ENCODE data around the gene TRAF3.

The TRAF3 gene

DNA sequence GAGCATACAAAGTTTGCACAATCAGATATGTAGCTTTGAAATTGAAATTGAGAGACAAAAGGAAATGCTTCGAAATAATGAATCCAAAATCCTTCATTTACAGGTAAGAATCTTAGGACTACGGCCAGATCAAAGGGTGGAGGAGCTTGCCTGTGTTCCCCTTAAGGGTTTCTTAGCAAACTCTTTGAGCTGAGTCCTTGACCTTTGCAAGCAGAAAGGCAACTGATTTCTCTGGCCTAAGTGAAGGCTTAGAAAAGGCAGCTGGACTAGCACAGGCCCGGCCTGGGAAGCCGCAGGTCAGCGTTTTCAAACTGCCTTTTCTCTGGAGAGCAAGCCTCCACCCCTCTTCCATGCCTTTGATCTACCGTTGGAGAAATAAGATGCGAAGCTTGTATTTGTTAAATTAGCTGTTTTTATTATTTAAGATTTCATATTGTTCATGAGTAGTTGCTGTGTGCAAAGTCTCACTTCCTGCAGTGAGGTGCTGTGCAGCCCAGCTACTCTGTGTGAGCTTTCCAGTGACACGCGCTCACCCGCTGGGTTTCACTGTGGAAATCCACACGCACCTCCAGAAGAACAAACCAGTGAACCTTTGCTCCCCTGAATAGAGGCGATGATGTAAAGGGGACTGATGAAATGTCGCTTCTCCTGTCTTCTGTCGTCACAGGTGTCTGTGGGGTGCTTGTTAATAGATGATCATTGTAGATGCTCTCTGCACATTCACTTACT, 120.2 kb downstream of the TRAF3 start:
- TF ChIP-seq, protein P1, sequence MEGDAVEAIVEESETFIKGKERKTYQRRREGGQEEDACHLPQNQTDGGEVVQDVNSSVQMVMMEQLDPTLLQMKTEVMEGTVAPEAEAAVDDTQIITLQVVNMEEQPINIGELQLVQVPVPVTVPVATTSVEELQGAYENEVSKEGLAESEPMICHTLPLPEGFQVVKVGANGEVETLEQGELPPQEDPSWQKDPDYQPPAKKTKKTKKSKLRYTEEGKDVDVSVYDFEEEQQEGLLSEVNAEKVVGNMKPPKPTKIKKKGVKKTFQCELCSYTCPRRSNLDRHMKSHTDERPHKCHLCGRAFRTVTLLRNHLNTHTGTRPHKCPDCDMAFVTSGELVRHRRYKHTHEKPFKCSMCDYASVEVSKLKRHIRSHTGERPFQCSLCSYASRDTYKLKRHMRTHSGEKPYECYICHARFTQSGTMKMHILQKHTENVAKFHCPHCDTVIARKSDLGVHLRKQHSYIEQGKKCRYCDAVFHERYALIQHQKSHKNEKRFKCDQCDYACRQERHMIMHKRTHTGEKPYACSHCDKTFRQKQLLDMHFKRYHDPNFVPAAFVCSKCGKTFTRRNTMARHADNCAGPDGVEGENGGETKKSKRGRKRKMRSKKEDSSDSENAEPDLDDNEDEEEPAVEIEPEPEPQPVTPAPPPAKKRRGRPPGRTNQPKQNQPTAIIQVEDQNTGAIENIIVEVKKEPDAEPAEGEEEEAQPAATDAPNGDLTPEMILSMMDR (conservative IDR thresholded peaks at IDR 0.05), result no peak
- no peak overlapping the region for H3K27ac ChIP-seq

DNA sequence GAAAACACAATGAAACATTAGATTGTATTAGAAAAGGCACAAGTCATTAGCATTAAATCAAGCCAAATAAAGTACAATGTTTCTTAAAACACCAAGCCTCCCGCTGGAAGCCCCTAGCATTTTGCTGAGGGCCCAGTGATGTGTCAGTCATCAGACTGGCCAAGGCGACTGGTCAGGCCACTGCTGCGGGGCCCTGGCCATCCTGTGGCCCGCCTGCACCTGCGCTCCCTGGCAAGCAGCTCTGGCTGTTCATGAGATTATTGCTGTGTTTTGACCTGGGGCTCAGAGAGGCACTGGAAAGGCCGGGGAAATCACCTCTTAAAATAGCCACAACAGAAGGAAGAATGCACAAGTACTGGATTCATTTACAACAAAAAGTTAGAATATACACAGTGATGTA, 121.0 kb downstream of the TRAF3 start:
- TF ChIP-seq, protein P1 (conservative IDR thresholded peaks at IDR 0.05), result no peak
- no peak overlapping the region for H3K27ac ChIP-seq

DNA sequence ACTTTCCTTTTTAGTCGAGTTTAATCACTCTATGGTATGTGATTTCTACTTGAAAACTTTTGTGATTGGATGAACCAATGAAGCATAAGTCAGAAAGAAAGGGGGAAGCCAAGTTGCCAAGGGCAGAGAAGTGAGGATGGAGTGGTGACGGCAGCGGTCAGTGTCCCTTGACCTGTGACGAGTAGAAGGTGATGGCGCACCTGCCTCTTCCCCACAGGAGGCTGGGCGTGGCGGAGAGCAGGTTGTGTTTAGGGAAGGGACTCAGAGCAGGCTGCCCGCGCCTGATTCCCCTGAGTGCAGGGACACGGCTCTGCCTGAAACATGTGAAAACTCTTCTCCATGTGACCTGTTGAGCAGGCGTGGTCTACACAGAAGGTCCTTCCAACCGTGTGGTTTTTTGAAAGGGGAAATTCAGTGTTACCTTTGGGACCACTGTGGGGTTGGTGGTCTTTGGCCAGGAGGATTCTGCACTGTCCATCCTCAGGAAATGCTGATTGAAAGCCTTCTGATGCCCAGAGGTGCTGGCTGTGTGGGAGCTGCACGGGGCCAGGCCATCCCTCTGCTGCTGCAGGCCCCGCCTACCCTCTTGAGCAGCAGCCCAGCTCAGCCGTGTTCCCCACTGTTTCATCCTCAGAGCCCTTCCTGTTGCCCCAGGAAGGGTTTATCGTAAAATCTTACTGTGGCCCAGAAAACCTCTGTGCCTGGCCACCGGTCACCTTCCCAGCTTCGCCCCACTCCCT, 121.7 kb downstream of the TRAF3 start:
- TF ChIP-seq, protein P1 (conservative IDR thresholded peaks at IDR 0.05), result no peak
- H3K27ac ChIP-seq, result no peak overlapping the region

DNA sequence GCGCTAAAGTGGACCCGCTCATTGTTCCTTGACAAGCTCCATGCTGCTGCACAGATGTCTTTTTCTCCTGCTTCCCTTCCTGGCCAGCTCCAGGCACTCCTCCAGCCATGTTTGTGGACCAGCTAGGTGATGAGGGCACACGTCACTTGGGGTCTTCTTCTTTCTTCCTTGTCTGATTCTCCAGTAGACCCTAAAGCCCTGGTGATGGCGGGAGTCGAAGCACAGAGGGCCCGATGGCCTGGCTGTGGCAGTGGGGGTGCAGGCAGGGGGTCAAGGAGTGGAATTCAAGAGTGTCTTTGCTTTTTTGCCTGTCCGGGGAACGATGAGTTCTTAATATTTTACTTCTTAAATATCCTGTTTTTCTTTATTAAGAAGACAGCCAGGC, 122.3 kb downstream of the TRAF3 start:
- no peak overlapping the region for H3K27ac ChIP-seq
- TF ChIP-seq, protein P1 (conservative IDR thresholded peaks at IDR 0.05), result no peak

DNA sequence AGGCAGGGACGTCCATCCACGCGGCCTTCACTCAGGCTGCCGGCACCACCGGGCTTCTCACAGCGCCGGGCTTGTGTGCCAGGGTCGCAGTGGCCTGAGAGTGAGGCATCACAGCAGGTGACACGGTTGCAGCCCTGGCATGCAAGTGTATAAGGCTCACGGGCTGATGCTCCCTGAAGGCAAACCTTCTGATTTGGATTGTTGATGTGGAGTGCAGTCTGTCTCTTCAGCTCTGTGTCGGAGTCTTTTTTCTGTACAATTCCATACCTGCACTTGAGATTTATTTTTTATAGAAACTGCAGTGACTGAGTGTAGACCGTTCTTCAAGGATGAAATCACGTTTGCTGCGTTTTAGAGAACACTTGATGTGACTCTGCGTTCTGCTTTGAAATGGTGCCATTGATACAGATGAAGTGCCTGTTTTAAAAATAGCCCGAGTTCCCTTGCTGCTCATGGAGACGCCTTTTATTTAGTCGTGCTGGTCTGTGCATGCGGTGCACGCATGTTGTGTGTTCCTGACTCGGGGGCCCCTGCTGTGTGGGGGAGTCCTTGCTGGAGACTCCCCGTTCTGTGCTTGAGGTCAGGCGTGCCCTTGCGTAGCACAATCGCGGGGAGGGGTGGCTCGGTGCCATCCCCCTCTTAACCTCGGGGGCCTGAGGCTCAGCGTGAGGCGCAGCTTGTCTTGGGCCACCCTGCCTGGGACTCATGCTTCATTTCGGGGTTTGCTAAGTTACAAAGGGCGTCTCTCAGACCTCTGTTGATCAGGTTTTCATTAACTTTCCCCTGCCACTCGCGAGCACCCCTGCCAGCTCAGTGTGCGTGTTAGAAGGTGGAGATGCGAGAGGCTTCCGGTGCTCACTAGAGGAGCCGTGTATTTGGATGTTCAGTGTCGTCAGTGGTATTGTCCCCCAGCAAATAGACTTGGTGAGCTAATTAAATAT, 123.7 kb downstream of the TRAF3 start:
- TF ChIP-seq, protein P1 (conservative IDR thresholded peaks at IDR 0.05), result no peak
- no peak overlapping the region for H3K27ac ChIP-seq

DNA sequence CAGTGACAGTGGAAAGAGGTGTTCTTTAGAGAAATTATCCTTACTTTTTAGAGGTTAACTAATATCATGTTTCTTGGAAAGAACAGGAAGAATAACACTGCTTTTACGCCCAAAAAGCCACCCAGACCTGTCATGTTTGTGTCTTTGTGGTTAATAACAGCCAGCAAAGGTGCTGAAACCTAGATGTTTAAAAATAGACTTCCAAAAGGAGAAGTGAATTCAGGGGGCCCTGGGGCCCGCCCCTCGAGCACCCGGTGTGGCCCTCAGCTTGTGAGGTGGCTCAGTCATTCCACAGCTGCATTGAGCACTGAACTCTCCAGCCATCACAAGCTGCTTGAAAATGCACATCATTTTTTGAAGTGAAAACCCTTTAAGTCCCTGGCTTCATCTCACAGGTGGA, 124.4 kb downstream of the TRAF3 start:
- no peak overlapping the region for H3K27ac ChIP-seq
- TF ChIP-seq, protein P1 (conservative IDR thresholded peaks at IDR 0.05), result no peak

DNA sequence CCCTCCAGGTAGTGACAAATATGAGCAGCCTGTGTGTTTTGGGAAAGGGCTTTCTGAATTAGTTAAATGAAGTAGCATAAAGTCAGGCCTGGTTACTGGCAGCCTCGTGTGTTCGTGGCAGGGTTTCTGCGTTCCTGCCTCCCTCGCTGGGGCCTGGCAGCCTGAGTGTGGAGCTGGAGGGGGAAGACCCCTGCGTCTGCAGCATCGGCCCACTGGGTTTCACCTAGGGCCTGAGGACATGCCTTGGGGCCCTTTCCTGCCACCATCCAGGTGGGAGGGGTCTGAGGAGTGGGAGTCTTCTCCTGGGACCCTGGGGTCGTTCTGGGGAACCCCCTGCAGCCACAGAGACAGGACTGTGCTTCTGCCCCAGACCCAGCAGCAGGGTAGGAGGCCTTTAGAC, 124.8 kb downstream of the TRAF3 start:
- TF ChIP-seq, protein P1 (conservative IDR thresholded peaks at IDR 0.05), result no peak
- H3K27ac ChIP-seq, result no peak overlapping the region

Data from VCaP (cell line).